Upper lobe of left lung (tissue), 4 donors: ENCODE results near the gene LGALS4.

Experiments used
- EP300 ChIP-seq, 4 donors: sonication (generic); formaldehyde crosslinking; IDR thresholded peaks; one replicate each; pipeline ENCODE4 v1.5.1; 2017; ENCODE audit warnings: antibody characterized with exemption in 4 of 4, control low read depth in 2 of 4
- POLR2A ChIP-seq, 4 donors: fragments of 450-650 bp; IDR thresholded peaks; one replicate each; pipeline ENCODE4 v1.5.1; 2016 to 2017; ENCODE audit warnings: antibody characterized with exemption in 4 of 4, mild to moderate bottlenecking in 2 of 4
- POLR2AphosphoS5 ChIP-seq, 2 donors: sonication (generic); formaldehyde crosslinking; IDR thresholded peaks; one replicate each; pipeline ENCODE4 v1.5.1; 2017; ENCODE audit warnings: antibody characterized with exemption in 2 of 2
- TF ChIP-seq, protein P1 (sequence below), 6 experiments: fragments of 450-650 bp in 4 of 6; fragments of 200-600 bp in 2 of 6; sonication (generic) in 2 of 6; IDR thresholded peaks; one replicate each; pipeline ENCODE4 v1.5.1; 2016 to 2019; ENCODE audit warnings: antibody characterized with exemption in 6 of 6

DNA sequence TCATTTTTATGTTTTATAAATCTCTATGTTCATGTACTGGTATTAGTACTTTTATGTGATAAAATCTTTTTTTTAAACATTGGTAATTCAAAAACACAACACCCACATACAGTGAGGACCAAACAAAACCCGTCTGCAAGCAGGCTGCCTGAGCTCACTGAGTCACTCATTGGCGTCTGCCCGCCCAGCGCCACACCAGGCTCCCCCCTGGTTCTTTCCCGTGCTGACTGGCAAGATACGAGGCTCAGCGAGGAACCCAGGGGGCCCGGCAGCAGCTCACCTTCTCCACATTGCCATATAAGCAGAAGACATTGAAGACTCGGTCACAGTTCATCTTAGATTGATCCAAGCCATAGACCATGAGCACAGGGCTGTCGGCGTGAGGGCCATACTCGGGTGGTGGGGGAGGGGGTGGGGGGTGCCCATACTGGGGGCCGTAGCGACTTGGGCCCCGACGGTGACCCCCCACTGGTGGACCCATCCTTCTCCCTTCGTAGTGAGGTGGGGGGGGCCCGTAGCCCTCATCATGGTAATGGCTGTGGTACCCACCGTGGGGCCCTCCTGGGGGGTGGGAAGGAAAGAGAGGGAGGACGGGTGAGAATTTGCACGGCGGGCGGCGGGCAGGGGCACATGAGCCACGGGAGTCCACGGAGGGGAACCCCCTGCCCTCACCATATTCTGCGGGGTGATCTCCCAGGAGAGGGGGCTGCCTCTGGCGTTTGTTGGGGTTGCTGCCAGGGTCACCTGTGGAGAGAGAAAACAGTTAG is 27.3 kb upstream of the LGALS4 start:
- TF ChIP-seq, protein P1, sequence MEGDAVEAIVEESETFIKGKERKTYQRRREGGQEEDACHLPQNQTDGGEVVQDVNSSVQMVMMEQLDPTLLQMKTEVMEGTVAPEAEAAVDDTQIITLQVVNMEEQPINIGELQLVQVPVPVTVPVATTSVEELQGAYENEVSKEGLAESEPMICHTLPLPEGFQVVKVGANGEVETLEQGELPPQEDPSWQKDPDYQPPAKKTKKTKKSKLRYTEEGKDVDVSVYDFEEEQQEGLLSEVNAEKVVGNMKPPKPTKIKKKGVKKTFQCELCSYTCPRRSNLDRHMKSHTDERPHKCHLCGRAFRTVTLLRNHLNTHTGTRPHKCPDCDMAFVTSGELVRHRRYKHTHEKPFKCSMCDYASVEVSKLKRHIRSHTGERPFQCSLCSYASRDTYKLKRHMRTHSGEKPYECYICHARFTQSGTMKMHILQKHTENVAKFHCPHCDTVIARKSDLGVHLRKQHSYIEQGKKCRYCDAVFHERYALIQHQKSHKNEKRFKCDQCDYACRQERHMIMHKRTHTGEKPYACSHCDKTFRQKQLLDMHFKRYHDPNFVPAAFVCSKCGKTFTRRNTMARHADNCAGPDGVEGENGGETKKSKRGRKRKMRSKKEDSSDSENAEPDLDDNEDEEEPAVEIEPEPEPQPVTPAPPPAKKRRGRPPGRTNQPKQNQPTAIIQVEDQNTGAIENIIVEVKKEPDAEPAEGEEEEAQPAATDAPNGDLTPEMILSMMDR (IDR thresholded peaks at IDR 0.05): no peak
- no peak for TF ChIP-seq EP300 (IDR thresholded peaks at IDR 0.05)
- TF ChIP-seq POLR2AphosphoS5 (IDR thresholded peaks at IDR 0.05): no peak
- no peak for TF ChIP-seq POLR2A (IDR thresholded peaks at IDR 0.05)
